DND-41 (cell line): ENCODE results near the gene TMEM89.

Experiments used
- CTCF ChIP-seq: IDR thresholded peaks from 2 replicates; pipeline ENCODE4 v1.5.1; 2012; ENCODE audit warnings: borderline replicate concordance, low read length, moderate library complexity, mild to moderate bottlenecking; ENCODE audit not compliant: poor library complexity, severe bottlenecking; ENCODE audit errors: extremely low read depth
- EZH2 ChIP-seq: IDR thresholded peaks from 3 replicates; pipeline ENCODE4 v1.6.1; 2012; ENCODE audit warnings: borderline replicate concordance, low read depth, mild to moderate bottlenecking, moderate library complexity, low read length, inconsistent platforms; ENCODE audit not compliant: severe bottlenecking

- TF ChIP-seq CTCF = no peak
- no peak for TF ChIP-seq EZH2
Observed at GRCh38 chr3:48636149-48636655, 14.6 kb upstream of the TMEM89 start.
